ENCODE data around the gene ANKK1.

ANKK1 gene

DNA sequence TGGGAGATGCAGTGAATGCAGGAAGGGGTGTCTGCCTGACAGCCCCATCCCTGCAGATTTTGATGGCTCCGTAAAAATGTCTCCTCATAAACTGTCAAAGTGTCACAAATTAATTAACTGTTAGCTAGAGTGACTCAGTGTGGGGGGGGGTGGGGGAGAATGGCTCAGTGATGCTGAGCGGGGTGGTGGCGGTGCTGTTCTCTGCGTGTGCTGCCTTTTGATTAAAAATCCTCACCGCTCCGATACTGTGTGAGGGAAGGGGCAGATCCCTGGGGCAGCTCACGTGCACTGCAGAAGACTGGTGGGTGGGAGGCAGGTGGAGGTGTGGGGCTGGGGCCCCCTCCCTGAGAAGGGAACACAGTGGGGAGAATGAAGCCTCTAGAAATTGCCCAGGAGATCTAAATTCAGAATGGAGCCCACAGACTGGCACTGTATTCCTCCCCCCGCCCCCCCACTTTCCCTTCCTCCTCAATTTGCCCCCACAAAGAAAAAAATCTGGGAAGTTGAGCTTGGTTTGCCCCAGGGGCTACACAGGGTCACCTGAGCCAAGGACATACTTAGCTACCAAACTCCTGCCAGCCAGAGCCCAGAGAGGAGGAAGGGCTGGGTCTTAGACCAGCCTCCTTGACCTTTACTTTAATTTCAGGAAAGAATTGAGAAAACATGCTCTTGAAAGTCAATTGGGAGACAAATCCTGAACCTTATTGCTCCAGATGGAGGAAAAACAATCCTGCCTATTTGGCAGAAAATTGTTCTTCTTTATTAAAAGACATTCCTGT is 47.8 kb downstream of the ANKK1 start:
- TF ChIP-seq CREB1 (IDR thresholded peaks at IDR 0.05; ENCODE audit: low read depth) = no peak
- TF ChIP-seq EP300 (IDR thresholded peaks at IDR 0.05; ENCODE audit: borderline replicate concordance) = no peak
- TF ChIP-seq EGR1 (IDR thresholded peaks at IDR 0.05) = no peak
- TF ChIP-seq NFIC (IDR thresholded peaks at IDR 0.05) = no peak
- TF ChIP-seq, protein P1, sequence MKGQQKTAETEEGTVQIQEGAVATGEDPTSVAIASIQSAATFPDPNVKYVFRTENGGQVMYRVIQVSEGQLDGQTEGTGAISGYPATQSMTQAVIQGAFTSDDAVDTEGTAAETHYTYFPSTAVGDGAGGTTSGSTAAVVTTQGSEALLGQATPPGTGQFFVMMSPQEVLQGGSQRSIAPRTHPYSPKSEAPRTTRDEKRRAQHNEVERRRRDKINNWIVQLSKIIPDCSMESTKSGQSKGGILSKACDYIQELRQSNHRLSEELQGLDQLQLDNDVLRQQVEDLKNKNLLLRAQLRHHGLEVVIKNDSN (IDR thresholded peaks at IDR 0.05) = no peak
- TF ChIP-seq FOXM1 (IDR thresholded peaks at IDR 0.05; ENCODE audit: borderline replicate concordance, low read depth) = no peak
- TF ChIP-seq YY1 (IDR thresholded peaks at IDR 0.05; ENCODE audit: low read depth) = no peak
- TF ChIP-seq, protein P2, sequence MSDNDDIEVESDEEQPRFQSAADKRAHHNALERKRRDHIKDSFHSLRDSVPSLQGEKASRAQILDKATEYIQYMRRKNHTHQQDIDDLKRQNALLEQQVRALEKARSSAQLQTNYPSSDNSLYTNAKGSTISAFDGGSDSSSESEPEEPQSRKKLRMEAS (IDR thresholded peaks at IDR 0.05) = no peak
- no peak for TF ChIP-seq ZBTB7A (IDR thresholded peaks at IDR 0.05; ENCODE audit: low read depth)
- TF ChIP-seq, protein P3, sequence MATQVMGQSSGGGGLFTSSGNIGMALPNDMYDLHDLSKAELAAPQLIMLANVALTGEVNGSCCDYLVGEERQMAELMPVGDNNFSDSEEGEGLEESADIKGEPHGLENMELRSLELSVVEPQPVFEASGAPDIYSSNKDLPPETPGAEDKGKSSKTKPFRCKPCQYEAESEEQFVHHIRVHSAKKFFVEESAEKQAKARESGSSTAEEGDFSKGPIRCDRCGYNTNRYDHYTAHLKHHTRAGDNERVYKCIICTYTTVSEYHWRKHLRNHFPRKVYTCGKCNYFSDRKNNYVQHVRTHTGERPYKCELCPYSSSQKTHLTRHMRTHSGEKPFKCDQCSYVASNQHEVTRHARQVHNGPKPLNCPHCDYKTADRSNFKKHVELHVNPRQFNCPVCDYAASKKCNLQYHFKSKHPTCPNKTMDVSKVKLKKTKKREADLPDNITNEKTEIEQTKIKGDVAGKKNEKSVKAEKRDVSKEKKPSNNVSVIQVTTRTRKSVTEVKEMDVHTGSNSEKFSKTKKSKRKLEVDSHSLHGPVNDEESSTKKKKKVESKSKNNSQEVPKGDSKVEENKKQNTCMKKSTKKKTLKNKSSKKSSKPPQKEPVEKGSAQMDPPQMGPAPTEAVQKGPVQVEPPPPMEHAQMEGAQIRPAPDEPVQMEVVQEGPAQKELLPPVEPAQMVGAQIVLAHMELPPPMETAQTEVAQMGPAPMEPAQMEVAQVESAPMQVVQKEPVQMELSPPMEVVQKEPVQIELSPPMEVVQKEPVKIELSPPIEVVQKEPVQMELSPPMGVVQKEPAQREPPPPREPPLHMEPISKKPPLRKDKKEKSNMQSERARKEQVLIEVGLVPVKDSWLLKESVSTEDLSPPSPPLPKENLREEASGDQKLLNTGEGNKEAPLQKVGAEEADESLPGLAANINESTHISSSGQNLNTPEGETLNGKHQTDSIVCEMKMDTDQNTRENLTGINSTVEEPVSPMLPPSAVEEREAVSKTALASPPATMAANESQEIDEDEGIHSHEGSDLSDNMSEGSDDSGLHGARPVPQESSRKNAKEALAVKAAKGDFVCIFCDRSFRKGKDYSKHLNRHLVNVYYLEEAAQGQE (IDR thresholded peaks at IDR 0.05; ENCODE audit: low read depth) = no peak
- no peak for TF ChIP-seq TCF12 (IDR thresholded peaks at IDR 0.05; ENCODE audit: low read depth)
- no peak for TF ChIP-seq CEBPB (IDR thresholded peaks at IDR 0.05)
- no peak for TF ChIP-seq RAD21 (IDR thresholded peaks at IDR 0.05; ENCODE audit: low read depth)
- no peak for TF ChIP-seq TEAD4 (IDR thresholded peaks at IDR 0.05)
- TF ChIP-seq TAF1 (IDR thresholded peaks at IDR 0.05; ENCODE audit: low read depth) = no peak

- TF ChIP-seq NFIC (IDR thresholded peaks at IDR 0.05) = no peak
- TF ChIP-seq, protein P3 (IDR thresholded peaks at IDR 0.05; ENCODE audit: low read depth) = no peak
- no peak for TF ChIP-seq TEAD4 (IDR thresholded peaks at IDR 0.05)
- no peak for TF ChIP-seq YY1 (IDR thresholded peaks at IDR 0.05; ENCODE audit: low read depth)
- no peak for TF ChIP-seq RAD21 (IDR thresholded peaks at IDR 0.05; ENCODE audit: low read depth)
- no peak for TF ChIP-seq CEBPB (IDR thresholded peaks at IDR 0.05)
- no peak for TF ChIP-seq ZBTB7A (IDR thresholded peaks at IDR 0.05; ENCODE audit: low read depth)
- no peak for TF ChIP-seq EP300 (IDR thresholded peaks at IDR 0.05; ENCODE audit: borderline replicate concordance)
- TF ChIP-seq EGR1 (IDR thresholded peaks at IDR 0.05) = no peak
- TF ChIP-seq, protein P2 (IDR thresholded peaks at IDR 0.05) = no peak
- TF ChIP-seq, protein P1 (IDR thresholded peaks at IDR 0.05) = no peak
- TF ChIP-seq TAF1 (IDR thresholded peaks at IDR 0.05; ENCODE audit: low read depth) = no peak
- TF ChIP-seq CREB1 (IDR thresholded peaks at IDR 0.05; ENCODE audit: low read depth) = no peak
- TF ChIP-seq TCF12 (IDR thresholded peaks at IDR 0.05; ENCODE audit: low read depth) = no peak
Observed at GRCh38 chr11:113436672-113437252, 49.2 kb downstream of the ANKK1 start.

GRCh38 chr11:113440816-113441215 is 53.2 kb downstream of the ANKK1 start:
- TF ChIP-seq, protein P1 (IDR thresholded peaks at IDR 0.05) = no peak
- TF ChIP-seq FOXM1 (IDR thresholded peaks at IDR 0.05; ENCODE audit: borderline replicate concordance, low read depth) (no peak), EP300 (IDR thresholded peaks at IDR 0.05; ENCODE audit: borderline replicate concordance) (no peak), TCF12 (IDR thresholded peaks at IDR 0.05; ENCODE audit: low read depth) (no peak), EGR1 (IDR thresholded peaks at IDR 0.05) (no peak), TAF1 (IDR thresholded peaks at IDR 0.05; ENCODE audit: low read depth) (no peak)
- TF ChIP-seq, protein P2 (IDR thresholded peaks at IDR 0.05) = no peak

DNA sequence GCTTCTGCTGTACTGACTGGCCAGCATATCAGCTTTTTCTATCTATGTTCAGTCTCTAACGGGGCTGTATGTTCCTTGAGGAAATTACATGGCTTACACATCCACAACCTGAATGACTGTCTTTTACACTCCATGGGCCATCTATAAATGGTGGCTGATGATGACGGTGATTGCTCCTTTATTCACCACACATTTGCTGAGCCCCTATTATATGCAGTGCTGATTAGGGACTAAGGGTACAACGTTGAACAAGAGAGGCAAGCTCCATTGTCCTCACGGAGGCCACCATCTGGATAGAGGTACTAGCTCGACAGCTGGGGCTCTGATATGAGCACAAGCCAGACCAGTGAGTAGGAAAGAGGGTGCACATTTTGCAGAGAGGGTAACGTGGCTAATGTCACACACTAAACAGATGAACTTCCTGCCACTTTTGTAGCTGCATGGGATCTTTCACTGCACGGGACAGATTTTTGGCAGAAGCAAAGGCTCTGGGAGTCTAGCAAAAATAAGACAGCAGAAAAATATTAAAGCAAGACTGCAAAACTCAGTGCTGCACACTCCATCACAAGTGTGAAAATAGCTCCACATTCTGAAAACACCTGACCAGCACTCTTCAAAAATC is 57.0 kb downstream of the ANKK1 start:
- TF ChIP-seq CREB1 (IDR thresholded peaks at IDR 0.05; ENCODE audit: low read depth) = no peak
- TF ChIP-seq, protein P2 (IDR thresholded peaks at IDR 0.05) = no peak
- TF ChIP-seq NFIC (IDR thresholded peaks at IDR 0.05) = no peak
- no peak for TF ChIP-seq FOXM1 (IDR thresholded peaks at IDR 0.05; ENCODE audit: borderline replicate concordance, low read depth)
- TF ChIP-seq, protein P3 (IDR thresholded peaks at IDR 0.05; ENCODE audit: low read depth) = no peak

All from Ishikawa (cell line).